Endothelial cell of umbilical vein (primary cell): ENCODE data around the gene TPGS2. TPM values are rescaled to one million over a fixed set of nuclear protein-coding genes. Genes with fewer than 3 reads are reported as not detected.

ENCODE experiments used
- BruUV-seq: library from RNA; stranded (reverse); fragments of 400-500 nt; replicated peaks from 2 replicates; lab custom pipeline; 2021; lab: Mats Ljungman, UMichigan
- CTCF ChIA-PET: fragments of 300-600, 350-600 bp; sonication (Branson Sonifier 250); formaldehyde crosslinking; loops from one replicate; lab custom pipeline; 2021; ENCODE audit warnings: antibody characterized with exemption, inconsistent platforms; lab: Charles Lee
- POLR2A ChIA-PET: fragments of 300-600, 350-600 bp; sonication (Branson Sonifier 250); formaldehyde crosslinking; loops from one replicate; lab custom pipeline; 2021; ENCODE audit warnings: antibody characterized with exemption, inconsistent platforms; lab: Charles Lee
- DNase-seq: peaks from one replicate; pipeline ENCODE4 v3.0.0-alpha.2; 2011; ENCODE audit warnings: low read depth, low spot score
- FAIRE-seq: peaks from 2 replicates; lab custom pipeline; 2011; peaks lifted over from hg19 to GRCh38; lab: Jason Lieb, UNC
- H2AFZ ChIP-seq: 2 replicates; pipeline ENCODE4 v1.6.0; 2012; ENCODE audit warnings: low read depth, low read length, control low read depth, inconsistent platforms
- H3K27ac ChIP-seq: 2 replicates; pipeline ENCODE4 v1.5.1; 2011; ENCODE audit warnings: low read depth, mild to moderate bottlenecking, control low read depth, low read length, moderate library complexity; ENCODE audit not compliant: insufficient read depth
- H3K27me3 ChIP-seq, 2 experiments: 2 replicates each; pipeline versions ENCODE4 v1.6.0 to v1.6.1; 2011; ENCODE audit warnings: low read length in 2 of 2, mixed read lengths in 1 of 2; ENCODE audit not compliant: control insufficient read depth in 2 of 2, insufficient read depth in 2 of 2
- H3K36me3 ChIP-seq, 2 experiments: 2 replicates in 1 of 2; 3 replicates in 1 of 2; pipeline ENCODE4 v1.5.1; 2011; ENCODE audit warnings: low read length in 2 of 2, mild to moderate bottlenecking in 1 of 2, moderate library complexity in 1 of 2; ENCODE audit not compliant: control insufficient read depth in 2 of 2, insufficient read depth in 2 of 2; ENCODE audit errors: extremely low read depth in 1 of 2
- H3K4me1 ChIP-seq: 3 replicates; pipeline ENCODE4 v1.5.1; 2011; ENCODE audit warnings: mild to moderate bottlenecking, low read length; ENCODE audit not compliant: control insufficient read depth, insufficient read depth; ENCODE audit errors: extremely low read depth
- H3K4me2 ChIP-seq: 2 replicates; pipeline ENCODE4 v1.6.1; 2011; ENCODE audit warnings: low read length, control low read depth, mixed read lengths; ENCODE audit not compliant: insufficient read depth
- H3K4me3 ChIP-seq, 3 experiments: fragments of 200-600 bp in 1 of 3; sonication (generic), shearing (Covaris generic) in 1 of 3; replicated peaks in 1 of 3; 2 replicates each; pipeline ENCODE4 v1.5.1; 2011 to 2016; ENCODE audit warnings: control low read depth in 3 of 3, low read length in 3 of 3, mild to moderate bottlenecking in 2 of 3, inconsistent platforms in 1 of 3, low read depth in 1 of 3, moderate library complexity in 1 of 3; ENCODE audit not compliant: insufficient read depth in 1 of 3
- H3K79me2 ChIP-seq: 2 replicates; pipeline ENCODE4 v1.6.0; 2012; ENCODE audit warnings: low read length, inconsistent platforms; ENCODE audit not compliant: control insufficient read depth, insufficient read depth
- H3K9ac ChIP-seq: replicated peaks from 2 replicates; pipeline ENCODE3; 2011; ENCODE audit warnings: low read length, control low read depth; ENCODE audit not compliant: insufficient read depth; ENCODE audit errors: extremely low read depth
- H3K9me1 ChIP-seq: replicated peaks from 3 replicates; pipeline ENCODE4 v1.6.0; 2011; ENCODE audit warnings: mild to moderate bottlenecking, low read length; ENCODE audit not compliant: control insufficient read depth, insufficient read depth; ENCODE audit errors: extremely low read depth
- H3K9me3 ChIP-seq: replicated peaks from 2 replicates; pipeline ENCODE4 v1.5.1; 2012; ENCODE audit warnings: low read length, inconsistent platforms; ENCODE audit not compliant: control insufficient read depth, insufficient read depth
- H4K20me1 ChIP-seq: replicated peaks from 2 replicates; pipeline ENCODE3; 2011; ENCODE audit warnings: mild to moderate bottlenecking, low read length; ENCODE audit not compliant: control insufficient read depth, insufficient read depth; ENCODE audit errors: extremely low read depth
- EZH2 ChIP-seq: IDR thresholded peaks from 2 replicates; pipeline ENCODE4 v1.6.1; 2012; ENCODE audit warnings: borderline replicate concordance, low read depth, mild to moderate bottlenecking, moderate library complexity, low read length, inconsistent platforms; ENCODE audit not compliant: severe bottlenecking
- FOS ChIP-seq: IDR thresholded peaks from 2 replicates; pipeline ENCODE4 v1.6.1; 2011; ENCODE audit warnings: mild to moderate bottlenecking, low read length, moderate library complexity, borderline replicate concordance; ENCODE audit not compliant: insufficient read depth
- GATA2 ChIP-seq: IDR thresholded peaks from 2 replicates; pipeline ENCODE4 v1.7.0; 2011; ENCODE audit warnings: low read depth, mild to moderate bottlenecking, moderate library complexity, mixed read lengths, low read length; ENCODE audit not compliant: insufficient read length, insufficient read depth
- JUN ChIP-seq: IDR thresholded peaks from 2 replicates; pipeline ENCODE4 v1.6.1; 2011; ENCODE audit warnings: borderline replicate concordance, low read depth; ENCODE audit not compliant: insufficient read length, insufficient read depth
- MYC ChIP-seq: IDR thresholded peaks from one replicate; pipeline ENCODE4 v1.6.1; 2011; ENCODE audit warnings: mild to moderate bottlenecking, low read depth, low read length
- POLR2A ChIP-seq: IDR thresholded peaks from 2 replicates; pipeline ENCODE4 v1.6.1; 2012; ENCODE audit warnings: low read depth, mild to moderate bottlenecking, control low read depth, low read length
- POLR2AphosphoS5 ChIP-seq: IDR thresholded peaks from 2 replicates; pipeline ENCODE4 v1.6.1; 2012; ENCODE audit warnings: low read depth, mild to moderate bottlenecking, control low read depth, low read length, moderate library complexity; ENCODE audit not compliant: insufficient read depth
- dilution Hi-C: fragments of 300-500 bp; cut with MboI; formaldehyde crosslinking; loops from one replicate; pipeline ENCODE4 v1.15.0; 2019; ENCODE audit warnings: low sequenced_read_pairs; ENCODE audit not compliant: extremely low pct_ligation_motif_present
- intact Hi-C: fragments of 100-400 bp; cut with micrococcal nuclease; formaldehyde crosslinking; loops from one replicate; pipeline ENCODE4 v1.10.0; 2022
- polyA plus RNA-seq, 4 experiments: library from polyadenylated mRNA; depleted of rRNA in 3 of 4; stranded (reverse) in 3 of 4; unstranded in 1 of 4; fragments of >200 nt; gene quantifications; 2 replicates each; pipeline versions ENCODE4 v1.2.1 to v1.2.3, GENCODE V29; 2011 to 2012; ENCODE audit warnings: missing spikeins in 1 of 4
- total RNA-seq: library from RNA; stranded (reverse); gene quantifications from 2 replicates; pipeline ENCODE4 v1.2.3, GENCODE V29; 2021
- TF ChIP-seq, protein P1 (sequence below), 2 donors: IDR thresholded peaks; 1 replicate in 1 of 2; 2 replicates in 1 of 2; pipeline ENCODE4 v1.5.1; 2011; ENCODE audit warnings: low read length in 2 of 2, mild to moderate bottlenecking in 2 of 2, moderate library complexity in 2 of 2, control low read depth in 1 of 2, inconsistent platforms in 1 of 2, low read depth in 1 of 2; ENCODE audit not compliant: insufficient read depth in 1 of 2; ENCODE audit errors: extremely low read depth in 1 of 2
- TF ChIP-seq, protein P2 (sequence below): IDR thresholded peaks from 2 replicates; pipeline ENCODE4 v1.6.1; 2011; ENCODE audit not compliant: insufficient read depth, insufficient read length

The TPGS2 gene
- total and polyA plus RNA-seq, 2 donors (not counting 3 experiments of a cell fraction or from before 2014, with no cell fraction given): 150 to 232 TPM

DNA sequence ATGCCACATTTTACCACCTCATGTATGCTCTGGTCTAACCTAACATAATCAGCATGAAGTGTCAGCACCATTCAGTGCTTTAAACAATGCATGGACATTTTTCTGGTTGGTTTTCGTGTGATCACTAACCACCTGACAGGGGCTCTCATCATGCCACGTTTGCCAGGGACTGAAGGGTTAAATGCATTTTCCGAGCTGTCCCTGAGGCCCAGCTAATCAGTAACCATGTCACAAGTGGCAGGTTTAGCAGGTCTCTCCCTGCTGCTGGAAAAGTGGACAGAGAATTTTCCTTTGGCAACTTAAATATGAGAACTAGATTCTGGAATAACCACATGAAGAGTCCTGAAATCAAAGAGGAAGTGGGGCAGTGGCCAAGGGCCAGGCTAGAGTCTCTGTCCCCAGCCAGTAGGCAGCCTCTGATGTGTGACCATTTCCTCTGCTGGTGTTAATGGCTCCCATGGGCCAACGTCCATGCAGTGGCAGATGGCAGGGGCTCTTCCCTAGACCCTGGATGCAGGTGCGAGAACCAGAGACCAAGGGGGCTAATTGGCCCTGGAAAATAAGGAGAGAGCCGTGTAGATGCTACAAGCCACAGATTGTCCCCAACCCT, 69.5 kb downstream of the TPGS2 start:
- Histone ChIP-seq H2AFZ (no peak overlapping the region), H3K79me2 (no peaks in the 10 kb centered on the region), H3K9ac (no peak overlapping the region), H3K4me2 (no peak overlapping the region), H3K27me3 (peaks cover 0 to under 1% of the 10 kb centered on the region in 2 experiments), H3K4me3 (no peak overlapping the region), H3K9me3 (no peaks in the 10 kb centered on the region), H3K4me1 (no peaks in the 10 kb centered on the region), H3K27ac (no peak overlapping the region), H4K20me1 (no peaks in the 10 kb centered on the region), H3K9me1 (no peaks in the 10 kb centered on the region), H3K36me3 (no peaks in the 10 kb centered on the region)
- intact Hi-C loops: loop anchor here (10.0 kb wide), 2 partner anchors 464 to 734 kb away; partner anchors contain the start of gene FHOD3
- POLR2A ChIA-PET: no interaction called here
- dilution Hi-C loops: no loop called here
- no peak for TF ChIP-seq POLR2AphosphoS5
- TF ChIP-seq, protein P1, sequence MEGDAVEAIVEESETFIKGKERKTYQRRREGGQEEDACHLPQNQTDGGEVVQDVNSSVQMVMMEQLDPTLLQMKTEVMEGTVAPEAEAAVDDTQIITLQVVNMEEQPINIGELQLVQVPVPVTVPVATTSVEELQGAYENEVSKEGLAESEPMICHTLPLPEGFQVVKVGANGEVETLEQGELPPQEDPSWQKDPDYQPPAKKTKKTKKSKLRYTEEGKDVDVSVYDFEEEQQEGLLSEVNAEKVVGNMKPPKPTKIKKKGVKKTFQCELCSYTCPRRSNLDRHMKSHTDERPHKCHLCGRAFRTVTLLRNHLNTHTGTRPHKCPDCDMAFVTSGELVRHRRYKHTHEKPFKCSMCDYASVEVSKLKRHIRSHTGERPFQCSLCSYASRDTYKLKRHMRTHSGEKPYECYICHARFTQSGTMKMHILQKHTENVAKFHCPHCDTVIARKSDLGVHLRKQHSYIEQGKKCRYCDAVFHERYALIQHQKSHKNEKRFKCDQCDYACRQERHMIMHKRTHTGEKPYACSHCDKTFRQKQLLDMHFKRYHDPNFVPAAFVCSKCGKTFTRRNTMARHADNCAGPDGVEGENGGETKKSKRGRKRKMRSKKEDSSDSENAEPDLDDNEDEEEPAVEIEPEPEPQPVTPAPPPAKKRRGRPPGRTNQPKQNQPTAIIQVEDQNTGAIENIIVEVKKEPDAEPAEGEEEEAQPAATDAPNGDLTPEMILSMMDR (IDR thresholded peaks at IDR 0.05; ENCODE audit: extremely low read depth in 1 of 2, insufficient read depth in 1 of 2, low read depth in 1 of 2, low read length in 2 of 2): no peak
- no peak for TF ChIP-seq FOS
- TF ChIP-seq GATA2: no peak
- no peak for TF ChIP-seq EZH2
- no peak for TF ChIP-seq MYC
- no peak for TF ChIP-seq JUN
- TF ChIP-seq POLR2A: no peak
- TF ChIP-seq, protein P2, sequence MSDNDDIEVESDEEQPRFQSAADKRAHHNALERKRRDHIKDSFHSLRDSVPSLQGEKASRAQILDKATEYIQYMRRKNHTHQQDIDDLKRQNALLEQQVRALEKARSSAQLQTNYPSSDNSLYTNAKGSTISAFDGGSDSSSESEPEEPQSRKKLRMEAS: no peak
- BruUV-seq: no TSS peak
- CTCF ChIA-PET: interaction anchor here (4.4 kb wide), 1 partner anchor 72 kb away, joined by 26 read pairs; no protein-coding TSS in a partner anchor
- DNase-seq: no peak
- FAIRE-seq: no peak
